GM21723 (cell line): Measurements from ENCODE around the gene LRRC4C.

Experiments
- ATAC-seq: cut with Tn5 transposase; IDR thresholded peaks from one replicate; pipeline ENCODE4 v1.9.1; 2021; ENCODE audit warnings: mild to moderate bottlenecking, moderate library complexity; ENCODE audit not compliant: unreplicated experiment

The LRRC4C gene

GRCh38 chr11:41419901-41420300, 39.6 kb downstream of the LRRC4C start:
- ATAC-seq: no peak

- no peak for ATAC-seq
These were observed 44.5 kb downstream of the LRRC4C start for GRCh38 chr11:41414771-41415440.

DNA sequence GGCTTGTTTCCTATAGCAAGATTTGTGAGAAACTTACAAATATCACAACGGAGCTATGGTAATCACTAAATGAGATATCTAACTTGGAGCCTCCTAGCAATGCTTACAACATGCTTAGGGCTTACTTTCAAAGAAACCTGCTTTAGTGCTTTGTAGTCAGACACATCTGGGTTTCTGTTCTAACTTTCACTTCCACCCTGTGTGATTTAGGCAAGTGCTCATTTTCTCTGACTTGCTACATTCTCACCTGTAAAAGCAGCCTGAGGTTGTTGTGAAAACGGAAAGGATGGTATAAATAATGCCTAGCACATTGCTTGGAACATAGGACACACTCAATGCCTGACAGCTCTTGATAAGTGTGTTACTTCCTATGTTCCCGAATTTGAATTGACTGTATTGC, 45.6 kb downstream of the LRRC4C start:
- peak; percentile 77 for ATAC-seq

GRCh38 chr11:41405812-41406211, 53.6 kb downstream of the LRRC4C start:
- no peak for ATAC-seq

DNA sequence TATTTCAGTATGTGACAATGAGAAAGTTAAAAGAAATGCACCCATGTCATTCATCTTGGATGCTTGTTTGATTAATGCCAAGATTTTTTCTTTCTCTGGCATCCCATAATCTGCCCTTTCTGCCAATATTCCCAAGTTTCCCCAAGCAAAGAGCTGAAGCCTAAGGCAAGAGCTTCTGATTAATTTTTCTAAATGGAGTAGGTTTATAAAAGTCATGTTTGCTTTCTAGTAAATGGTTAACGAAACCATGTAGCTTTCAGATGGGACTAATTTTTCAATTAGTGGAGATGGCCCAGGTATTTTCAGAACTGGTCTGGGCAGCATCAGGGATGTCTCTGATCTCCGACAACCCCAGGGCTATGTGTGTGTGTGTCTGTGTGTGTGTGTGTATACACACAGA, 55.3 kb downstream of the LRRC4C start:
- ATAC-seq: no peak

DNA sequence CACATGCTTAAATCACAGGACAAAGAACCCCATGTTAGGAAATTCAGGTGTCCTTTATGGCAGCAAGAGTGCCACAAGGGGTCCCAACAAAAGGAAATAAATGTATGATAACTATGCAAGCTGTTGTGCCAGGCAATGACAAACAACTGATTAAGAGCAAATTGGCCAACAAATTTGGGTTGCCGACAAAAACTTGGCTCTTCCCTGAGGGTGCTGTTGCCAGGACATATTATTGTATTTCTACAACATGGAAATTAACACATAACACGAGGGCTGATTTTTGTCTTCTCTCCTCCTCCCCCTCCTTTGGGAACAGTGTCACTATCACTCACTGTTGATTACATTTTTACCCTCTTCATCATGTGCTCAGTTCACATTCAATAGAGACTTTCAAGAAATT, 56.0 kb downstream of the LRRC4C start:
- no peak for ATAC-seq

GRCh38 chr11:41400819-41401382, 58.6 kb downstream of the LRRC4C start:
- no peak for ATAC-seq

- ATAC-seq: no peak
These were observed 59.3 kb downstream of the LRRC4C start for GRCh38 chr11:41400124-41400523.

DNA sequence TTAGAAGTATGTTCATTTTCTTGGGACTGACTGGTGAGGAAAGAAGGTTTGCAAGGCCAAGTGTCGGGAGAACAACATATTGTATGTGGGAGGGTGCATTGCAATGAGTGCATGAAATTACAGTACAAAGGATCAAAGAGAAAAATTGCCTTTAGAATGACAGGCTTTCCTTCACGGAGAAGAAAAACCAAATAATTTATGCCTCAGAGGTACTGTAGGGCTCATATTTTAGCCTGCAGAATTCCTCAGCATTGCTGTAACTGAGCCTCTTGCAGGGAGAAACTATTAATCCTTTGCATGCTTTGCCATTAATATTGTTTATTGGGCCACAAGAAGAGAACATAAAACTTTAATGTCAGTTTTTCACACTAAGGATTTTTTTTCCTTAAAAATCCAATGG, 60.1 kb downstream of the LRRC4C start:
- no peak for ATAC-seq

DNA sequence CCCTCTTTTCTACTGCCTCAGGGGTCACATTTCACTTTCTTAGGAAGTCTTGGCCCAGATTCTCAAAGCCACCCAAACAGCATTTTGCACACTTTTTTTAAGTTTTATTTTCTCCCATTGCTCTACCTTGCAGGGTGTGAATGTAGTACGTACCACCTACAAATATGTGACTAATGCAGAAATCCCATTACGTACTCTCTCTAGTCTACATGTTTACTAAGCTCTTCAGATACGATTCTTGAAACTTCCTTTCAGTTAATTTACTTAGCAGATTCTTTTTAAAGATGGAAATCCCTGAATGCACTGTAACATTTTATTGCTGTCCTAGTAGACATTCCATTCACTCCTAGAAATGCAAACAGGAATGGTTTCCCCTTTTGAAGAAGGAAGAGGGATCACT, 61.3 kb downstream of the LRRC4C start:
- ATAC-seq: no peak

DNA sequence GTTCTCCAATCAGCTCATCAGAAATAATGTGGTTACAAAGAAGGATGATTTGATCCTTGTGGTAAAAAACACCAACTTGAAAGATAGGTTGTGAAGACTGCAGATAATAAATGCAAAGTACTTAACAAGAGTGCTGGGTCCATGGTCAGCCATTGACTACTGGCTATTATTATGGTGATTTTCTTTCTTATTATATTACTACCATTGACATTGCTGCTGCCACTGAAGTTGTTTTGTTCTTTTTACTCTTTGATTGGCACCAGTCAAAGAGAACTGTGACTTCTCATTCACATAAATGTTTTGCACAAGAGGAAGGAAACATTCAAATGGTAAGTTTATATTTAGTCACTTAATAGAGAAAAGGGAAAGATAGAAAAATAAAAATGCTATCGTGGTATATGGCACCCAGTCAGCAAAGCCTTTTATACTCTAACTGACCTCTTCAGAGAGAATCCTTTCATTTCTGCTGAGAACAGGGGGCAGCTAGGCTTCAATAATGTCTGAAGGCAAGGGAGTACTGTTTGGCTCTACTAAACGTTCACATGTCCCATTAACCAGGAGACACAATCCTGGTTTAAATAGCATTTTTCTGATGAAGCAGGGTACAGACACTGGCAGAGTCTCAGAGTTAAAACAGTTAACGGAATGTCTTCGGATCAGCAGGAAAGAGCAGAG, 64.8 kb downstream of the LRRC4C start:
- ATAC-seq: no peak

DNA sequence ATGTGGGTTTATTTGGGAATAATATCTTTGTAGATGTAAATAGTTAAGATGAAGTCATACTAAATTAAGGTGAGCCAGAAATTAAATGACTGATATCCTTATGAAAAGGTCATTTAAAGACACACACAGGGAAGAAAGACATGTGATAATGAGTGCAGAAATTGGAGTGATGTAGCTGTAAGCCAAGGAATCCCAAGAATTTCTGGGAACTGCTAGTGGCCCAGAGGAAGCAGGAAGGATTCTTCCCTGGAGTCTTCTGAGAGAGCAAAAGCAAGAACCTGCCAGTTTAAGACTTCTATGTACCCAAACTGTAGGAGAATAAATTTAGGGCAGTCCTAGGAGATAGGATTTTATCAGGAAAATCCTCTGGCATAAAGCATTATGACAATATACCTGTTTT, 66.9 kb downstream of the LRRC4C start:
- no peak for ATAC-seq

DNA sequence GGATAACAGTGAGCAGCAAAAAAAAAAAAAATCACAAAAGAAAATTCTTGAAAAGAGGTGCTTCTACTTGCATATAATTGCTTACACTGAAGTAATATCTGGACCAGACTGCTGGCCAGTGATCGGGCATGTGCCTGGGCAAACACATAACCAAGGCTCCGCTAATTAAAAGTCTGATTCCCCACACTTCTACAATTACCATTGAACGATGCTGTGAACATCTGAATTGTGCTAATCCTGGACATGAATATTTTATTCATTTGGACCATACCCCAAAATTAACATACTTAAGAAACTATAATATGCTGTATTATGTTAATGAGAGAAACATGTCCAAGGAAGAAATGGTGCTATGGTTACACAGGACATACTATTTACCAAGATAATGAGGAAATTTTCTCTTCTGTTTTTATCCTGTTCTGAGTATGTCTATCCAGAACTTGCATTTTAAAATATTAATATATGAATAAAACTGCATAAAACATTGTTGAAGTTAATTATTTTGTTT, 69.8 kb downstream of the LRRC4C start:
- ATAC-seq: no peak

DNA sequence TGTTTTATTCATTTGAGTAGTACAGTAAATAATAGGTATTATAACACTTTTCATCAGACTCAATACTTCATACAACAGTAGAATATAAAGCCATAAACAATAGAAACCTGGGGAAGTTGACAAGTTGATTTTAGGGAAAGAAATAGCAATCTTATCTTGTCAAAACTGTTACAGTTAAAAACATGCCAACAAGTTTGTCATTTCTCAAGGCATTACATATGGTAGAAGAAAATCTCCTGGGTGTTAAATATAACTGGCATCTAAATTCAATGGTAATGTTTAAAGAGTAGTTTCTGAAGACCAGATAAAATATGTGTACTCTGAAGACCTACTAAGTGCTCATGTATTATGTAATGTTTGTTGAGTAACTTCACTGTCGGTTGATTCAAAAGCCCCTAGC, 75.1 kb downstream of the LRRC4C start:
- no peak for ATAC-seq

GRCh38 chr11:41383768-41384167, 75.7 kb downstream of the LRRC4C start:
- ATAC-seq: no peak

DNA sequence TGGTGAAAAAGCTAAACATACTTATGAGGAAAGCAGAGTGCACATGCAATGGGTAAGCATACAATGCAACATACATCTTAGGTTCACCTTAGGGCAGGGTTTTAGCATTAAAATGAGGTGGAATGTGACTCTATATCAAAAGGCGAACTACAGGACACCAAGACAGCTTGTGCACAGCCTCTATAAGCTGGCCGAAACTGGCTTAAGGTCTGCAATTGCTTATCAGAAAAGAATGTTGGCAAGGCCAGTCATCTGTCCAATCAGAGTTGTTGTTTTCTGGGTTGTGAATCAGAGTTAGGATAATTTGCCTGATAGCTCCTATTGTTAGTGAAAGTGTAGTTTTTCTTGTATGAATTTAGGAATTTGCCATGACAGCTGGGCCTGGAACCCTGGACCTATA, 76.5 kb downstream of the LRRC4C start:
- ATAC-seq: no peak

DNA sequence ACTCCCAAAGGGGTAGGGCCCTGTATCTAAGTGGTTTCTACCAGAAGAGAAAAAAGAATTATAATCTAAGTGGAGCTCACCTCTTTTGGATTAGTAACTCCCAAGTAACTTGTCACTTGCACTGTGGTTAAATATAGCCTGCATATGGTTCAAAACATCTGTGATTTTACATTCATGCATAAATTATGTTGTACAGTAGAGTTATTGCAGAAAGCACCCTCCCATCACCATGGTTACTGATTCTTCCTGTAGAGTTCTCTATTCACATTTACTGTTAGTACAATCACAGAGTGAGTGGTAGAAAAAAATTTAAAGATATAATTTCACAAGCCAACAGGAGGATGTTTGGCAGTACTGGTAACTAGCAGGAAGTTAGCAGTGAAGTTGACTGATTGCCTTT, 80.4 kb downstream of the LRRC4C start:
- no peak for ATAC-seq

- ATAC-seq: no peak
These were observed 81.6 kb downstream of the LRRC4C start for GRCh38 chr11:41377709-41378394.

GRCh38 chr11:41351825-41352224, 107.6 kb downstream of the LRRC4C start:
- no peak for ATAC-seq

DNA sequence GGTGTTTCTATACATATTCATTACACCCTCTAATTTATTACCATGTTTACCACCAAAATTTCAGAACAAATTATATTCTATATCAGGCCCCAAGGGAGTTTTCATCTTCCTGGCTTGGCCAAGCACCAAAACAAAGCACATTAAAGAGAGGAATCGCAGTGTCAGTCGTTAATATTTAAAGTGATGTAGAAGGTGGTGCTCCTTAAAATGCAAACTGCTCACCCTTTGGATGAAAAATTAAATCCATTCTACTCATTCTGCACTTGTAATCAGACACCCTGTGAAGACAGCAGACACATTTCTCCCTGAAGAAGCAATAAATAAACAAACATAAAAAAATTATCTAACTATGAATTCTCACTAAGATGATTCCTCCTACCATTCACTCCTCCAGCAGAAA, 113.4 kb downstream of the LRRC4C start:
- ATAC-seq: no peak

GRCh38 chr11:41334007-41334933, 125.2 kb downstream of the LRRC4C start:
- ATAC-seq: no peak
